ENCODE measurements around the gene SESN1.
"Not testable (repeated sequence)": the region's sequence is repeated elsewhere in the genome, so short reads cannot be mapped to it uniquely, and the experiment has no call there.

Gene SESN1

GRCh38 chr6:109000289-109000688 is 94.4 kb downstream of the SESN1 start:
- DNase-seq (ENCODE audit: low spot score): no peak

DNA sequence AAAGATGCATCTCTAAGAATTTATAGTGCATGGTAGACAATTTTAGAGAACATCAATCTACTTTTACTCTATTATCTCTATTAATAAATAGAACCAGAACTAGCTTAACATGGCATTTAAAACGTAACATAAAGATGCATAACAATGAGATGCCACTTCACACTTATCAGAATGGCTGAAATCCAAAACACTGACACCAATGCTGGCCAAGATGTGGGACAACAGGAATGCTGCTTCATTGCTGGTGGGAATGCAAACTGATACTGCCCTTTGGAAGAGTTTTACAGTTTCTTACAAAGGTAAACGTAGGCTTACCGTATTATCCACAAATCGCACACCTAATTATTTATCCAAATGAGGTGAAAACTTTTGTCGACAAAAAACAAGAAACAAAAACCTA is 95.2 kb downstream of the SESN1 start:
- DNase-seq (ENCODE audit: low spot score): no peak

- no peak for DNase-seq (ENCODE audit: low spot score)
Observed at GRCh38 chr6:108998485-108998884, 96.2 kb downstream of the SESN1 start.

DNA sequence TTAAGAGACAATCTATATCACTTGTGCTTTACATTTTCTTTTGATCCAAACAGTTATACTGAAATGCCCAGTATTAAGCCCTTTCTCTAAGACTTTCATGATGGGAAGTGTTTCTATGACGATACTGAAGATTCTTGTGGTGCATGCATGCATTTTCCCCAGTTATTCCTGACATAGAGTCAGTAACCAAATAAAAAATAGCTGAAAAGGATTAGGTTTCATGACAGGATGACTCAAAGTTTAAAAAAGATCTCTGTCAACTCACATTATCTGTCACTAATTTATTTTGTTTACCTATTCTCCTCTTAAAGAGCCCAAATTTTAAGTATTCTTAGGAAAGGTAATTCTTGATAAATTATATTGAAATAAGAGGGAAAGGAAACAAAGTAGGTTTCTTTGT is 98.4 kb downstream of the SESN1 start:
- DNase-seq (ENCODE audit: low spot score): no peak

DNA sequence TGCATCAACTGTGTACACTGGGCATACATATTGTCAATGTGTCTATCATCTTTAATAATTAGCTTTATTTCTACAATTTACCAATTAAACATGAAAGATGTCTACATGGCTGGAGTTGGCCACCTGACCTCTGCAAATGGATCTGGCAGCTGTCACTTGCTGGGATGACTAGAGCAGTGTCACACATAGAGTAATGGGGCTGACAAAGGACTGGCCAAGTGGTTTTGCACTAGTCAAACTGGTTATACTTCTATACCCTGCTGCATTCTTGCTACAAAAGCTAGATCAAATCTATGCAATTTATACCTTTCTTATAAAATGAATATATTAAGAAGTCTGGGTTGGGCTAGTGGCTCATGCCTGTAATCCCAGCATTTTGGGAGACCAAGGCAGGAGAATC is 99.3 kb downstream of the SESN1 start:
- no peak for DNase-seq (ENCODE audit: low spot score)

DNA sequence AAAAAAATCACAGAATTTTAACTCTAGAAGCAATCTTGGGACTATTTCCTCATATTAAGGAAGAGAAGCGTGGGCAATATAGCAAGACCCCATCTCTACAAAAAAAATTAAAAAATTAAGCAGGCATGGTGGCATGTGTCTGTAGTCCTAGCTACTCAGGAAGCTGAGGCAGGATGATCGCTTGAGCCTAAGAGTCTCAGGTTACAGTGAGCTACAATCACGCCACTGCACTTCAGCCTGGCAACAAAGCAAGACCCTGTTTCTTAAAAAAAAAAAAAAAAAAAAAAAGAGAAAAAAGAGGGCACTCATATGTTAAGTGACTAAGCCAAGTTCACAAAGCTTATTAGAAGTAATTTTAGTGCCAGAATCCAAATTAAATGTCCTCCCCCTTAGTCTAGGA is 100.8 kb downstream of the SESN1 start:
- no peak for DNase-seq (ENCODE audit: low spot score)

GRCh38 chr6:108989700-108990099 is 104.9 kb downstream of the SESN1 start:
- DNase-seq (ENCODE audit: low spot score): no peak

DNA sequence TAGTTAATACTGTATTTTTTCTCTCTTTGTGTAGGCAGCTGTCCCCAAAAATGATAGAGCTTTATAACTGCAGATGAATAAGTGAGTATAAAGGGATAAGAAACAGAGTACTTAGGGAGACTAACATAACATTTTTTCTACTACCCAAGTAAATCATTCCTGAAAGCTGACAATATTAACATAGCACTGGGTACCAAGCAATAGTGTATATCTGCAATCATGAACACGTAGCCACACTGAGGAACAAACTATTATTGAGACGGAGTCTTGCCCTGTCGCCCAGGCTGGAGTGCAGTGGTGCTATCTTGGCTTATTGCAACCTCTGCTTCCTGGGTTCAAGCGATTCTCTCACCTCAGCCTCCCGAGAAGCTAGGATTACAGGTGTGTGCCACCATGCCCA is 105.9 kb downstream of the SESN1 start:
- no peak for DNase-seq (ENCODE audit: low spot score)

DNA sequence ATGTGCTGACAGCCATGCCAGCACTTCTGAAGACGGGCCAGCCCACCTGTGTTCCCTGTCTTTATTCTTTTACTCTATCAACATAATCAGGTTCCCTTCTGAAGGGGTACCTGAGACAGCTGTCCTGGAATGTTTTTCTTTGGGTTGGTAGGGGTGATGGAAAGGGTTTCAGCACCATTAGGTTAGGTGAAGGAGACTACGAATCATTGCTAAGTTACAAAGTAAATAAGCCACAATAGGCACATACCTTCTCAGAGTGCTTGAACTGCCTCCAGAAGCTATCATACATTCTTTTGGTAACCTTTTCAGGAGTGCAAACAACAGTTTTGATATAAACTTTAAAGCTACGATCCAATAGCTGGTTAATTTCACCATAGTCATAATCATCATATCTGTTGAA is 106.3 kb downstream of the SESN1 start:
- no peak for DNase-seq (ENCODE audit: low spot score)

DNA sequence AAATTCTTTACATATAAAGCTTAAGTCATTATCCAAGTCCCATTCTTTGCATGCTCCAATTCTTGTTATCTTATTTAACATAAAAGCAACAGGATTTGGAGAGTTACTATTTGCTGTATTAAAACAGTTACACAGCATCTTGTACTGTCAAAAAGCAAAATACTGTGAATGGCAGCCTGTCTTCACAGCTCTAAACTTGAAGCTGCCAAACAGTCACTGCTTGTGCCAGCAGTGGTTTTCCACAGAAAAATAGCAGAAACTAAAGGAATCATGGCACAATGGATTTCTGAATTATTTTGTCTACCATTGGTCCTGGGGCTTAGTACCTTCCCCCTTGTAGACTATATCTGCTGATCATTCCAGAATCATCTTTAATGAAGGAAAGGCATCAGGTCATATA is 107.5 kb downstream of the SESN1 start:
- no peak for DNase-seq (ENCODE audit: low spot score)

DNA sequence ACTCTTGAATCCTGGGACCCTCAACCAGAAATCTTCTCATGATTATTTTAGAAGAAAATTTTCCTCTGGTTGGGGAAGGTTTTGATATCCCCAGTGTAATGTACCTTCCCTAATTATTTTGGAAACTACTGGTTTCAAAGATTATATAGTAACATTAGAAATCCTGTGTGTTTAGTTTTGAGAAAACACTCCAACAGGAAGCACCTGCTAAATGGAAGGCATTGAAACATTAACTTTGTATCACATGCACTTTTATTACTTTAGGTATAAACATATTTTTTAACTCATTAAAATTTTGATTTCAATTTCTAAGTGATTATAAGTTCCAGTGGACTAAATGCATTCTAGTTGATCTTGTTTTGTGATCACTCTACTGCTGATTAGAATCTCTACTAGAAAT is 109.3 kb downstream of the SESN1 start:
- no peak for DNase-seq (ENCODE audit: low spot score)

GRCh38 chr6:108983151-108983550 is 111.5 kb downstream of the SESN1 start:
- DNase-seq (ENCODE audit: low spot score): no peak

GRCh38 chr6:108982154-108983113 is 112.2 kb downstream of the SESN1 start:
- no peak for DNase-seq (ENCODE audit: low spot score)

DNA sequence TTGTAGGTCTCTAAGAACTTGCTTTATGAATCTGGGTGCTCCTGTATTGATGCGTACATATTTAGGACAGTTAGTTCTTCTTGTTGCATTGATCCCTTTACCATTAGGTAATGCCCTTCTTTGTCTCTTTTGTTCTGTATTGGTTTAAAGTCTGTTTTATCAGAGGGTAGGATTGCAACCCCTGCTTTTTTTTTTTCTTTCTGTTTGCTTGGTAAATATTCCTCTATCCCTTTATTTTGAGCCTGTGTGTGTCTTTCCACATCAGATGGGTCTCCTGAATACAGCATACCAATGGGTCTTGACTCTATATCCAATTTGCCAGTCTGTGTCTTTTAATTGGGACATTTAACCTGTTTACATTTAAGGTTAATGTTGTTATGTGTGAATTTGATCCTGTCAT is 116.0 kb downstream of the SESN1 start:
- not testable (repeated sequence) for DNase-seq (ENCODE audit: low spot score)

- no peak for DNase-seq (ENCODE audit: low spot score)
Observed at GRCh38 chr6:108974201-108974600, 120.4 kb downstream of the SESN1 start.

GRCh38 chr6:108969776-108970175 is 124.9 kb downstream of the SESN1 start:
- no peak for DNase-seq (ENCODE audit: low spot score)

DNA sequence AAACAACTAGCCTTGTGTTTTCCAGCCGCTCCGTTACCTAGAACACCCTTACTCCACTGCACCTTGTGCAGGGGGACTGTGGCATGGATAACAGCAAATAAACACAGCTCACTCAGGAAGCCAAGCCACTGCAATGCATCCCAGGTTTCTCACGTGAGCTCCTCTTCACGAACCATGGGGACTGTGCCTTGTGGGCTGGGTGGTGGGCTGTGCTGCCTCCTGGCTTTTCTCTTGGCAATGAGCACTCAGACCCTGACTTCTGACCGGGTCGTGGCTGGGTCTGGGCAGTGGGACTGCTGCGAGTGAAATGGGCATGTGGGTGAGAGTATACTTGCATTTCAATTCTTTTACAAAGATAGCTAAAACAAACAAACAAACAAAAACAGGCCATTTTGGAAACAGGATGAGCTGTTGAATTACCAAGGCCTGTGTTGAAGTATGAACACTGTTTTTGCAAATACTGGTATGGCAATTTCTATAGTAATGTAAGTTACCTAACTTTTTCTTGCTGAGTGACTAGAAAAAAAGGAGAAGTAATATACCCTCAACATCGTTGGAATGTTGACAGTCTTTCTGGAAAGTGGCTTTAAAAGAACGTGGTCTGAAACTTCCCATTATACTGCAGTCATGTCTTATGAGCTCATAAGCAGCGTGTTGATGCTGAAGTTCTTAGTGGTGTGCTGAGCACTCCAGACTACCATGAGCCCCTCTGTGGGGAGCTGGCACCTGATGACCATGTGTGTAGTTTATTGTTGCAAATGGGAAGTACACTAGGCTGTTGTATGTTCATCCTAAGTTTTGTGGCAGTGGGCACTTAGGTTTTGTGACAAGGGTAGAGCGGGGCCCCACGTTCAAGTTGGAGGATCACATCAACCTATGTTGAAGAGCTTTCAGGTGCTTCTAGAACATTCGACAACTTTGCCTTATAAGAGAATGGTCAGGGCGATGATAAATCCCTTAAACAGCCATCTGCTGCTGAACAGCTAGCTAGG is 126.0 kb downstream of the SESN1 start:
- DNase-seq (ENCODE audit: low spot score): no peak

DNA sequence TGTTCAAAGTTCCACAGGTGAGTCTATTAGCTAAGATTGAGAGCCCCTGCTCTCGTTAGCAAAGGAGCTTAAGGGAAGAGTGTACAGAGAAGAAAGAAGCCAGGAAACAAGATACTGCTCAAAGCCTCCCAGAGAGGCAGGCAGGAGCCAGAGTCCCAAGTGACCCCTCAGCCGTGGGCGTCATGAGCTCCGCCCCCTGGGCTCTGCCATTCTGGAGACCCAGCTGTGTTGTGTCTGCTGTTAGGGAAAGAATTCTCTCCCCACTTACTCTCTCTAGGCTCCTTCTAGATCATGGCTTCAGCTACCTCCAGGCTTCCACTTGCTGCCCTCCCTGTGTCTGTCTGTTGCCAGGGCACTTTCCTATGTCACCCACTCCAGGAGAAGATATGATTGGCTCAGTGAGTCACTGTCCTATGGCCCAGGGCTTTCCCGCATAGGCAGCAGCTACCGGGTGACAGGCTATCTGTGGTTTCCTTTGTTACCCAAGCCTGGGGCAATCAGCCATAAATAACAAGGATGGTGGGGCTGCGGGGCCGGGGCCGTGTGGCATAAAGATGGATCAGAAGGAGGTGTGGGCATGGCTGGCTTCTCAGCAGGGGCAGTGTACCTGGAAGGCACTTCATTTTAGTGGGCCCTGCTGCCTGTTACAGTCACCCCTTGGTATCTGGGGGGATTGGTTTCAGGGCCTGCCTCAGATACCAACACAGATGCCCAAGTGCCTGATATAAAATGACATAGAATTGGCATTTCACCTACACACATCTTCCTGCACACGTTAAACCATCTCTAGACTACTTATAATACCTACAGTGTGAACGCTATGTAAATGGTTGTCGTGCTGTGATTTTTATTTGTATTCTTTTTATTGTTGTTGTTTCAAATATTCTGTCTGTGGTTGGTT is 127.5 kb downstream of the SESN1 start:
- DNase-seq (ENCODE audit: low spot score): no peak

DNA sequence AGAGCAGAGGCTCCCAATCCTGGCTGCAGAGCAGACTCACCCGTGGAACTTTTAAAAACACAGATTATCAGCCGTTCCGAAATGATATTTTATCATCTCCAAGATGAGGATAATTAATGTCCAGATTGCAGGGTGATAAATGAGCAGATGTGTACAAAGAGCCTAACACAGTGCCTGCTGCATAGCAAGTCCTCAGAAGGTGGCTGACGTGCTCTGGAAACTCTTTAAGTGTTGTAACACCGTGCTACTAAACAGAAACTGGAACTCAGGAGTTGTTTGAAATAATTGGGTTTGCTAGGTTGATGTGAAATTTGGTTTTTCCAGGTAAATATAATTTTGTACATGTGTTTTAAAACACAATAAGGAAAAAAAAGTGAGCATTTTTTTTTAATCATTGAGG is 128.4 kb downstream of the SESN1 start:
- no peak for DNase-seq (ENCODE audit: low spot score)

DNA sequence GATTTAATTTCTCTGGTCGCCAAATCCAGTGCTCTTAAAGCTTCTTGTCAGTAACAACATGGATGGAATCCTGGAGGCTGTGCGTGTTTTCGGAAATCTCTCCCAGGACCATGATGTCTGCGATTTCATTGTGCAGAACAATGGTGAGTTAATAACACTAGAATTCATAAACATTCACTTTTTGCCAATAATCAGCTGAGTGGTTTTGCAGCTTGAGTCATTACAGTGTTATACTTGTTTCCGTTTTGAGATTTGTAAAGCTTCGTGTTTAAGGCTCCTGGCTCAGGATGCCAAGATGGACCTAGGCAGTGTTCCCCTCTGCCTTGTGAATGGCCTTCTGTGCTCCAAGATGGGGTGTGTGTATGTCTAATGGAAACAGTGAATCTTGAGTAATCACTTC is 132.7 kb downstream of the SESN1 start:
- no peak for DNase-seq (ENCODE audit: low spot score)

- no peak for DNase-seq (ENCODE audit: low spot score)
Observed at GRCh38 chr6:108961077-108961476, 133.6 kb downstream of the SESN1 start.

GRCh38 chr6:108960601-108961000 is 134.0 kb downstream of the SESN1 start:
- DNase-seq (ENCODE audit: low spot score): no peak

All from cerebellar cortex (tissue), 1 donor.